Activated T-cell treated with anti-CD3 and anti-CD28 coated beads, Interleukin-2, amount 50 U/mL, for 4 hours (primary cell): ENCODE data around the gene AHDC1. TPM values are rescaled to one million over a fixed set of nuclear protein-coding genes. Genes with fewer than 3 reads are reported as not detected.

Experiments used
- total RNA-seq, 3 donors: library from RNA; stranded (reverse); gene quantifications; one replicate each; pipeline ENCODE4 v1.2.1, GENCODE V29; 2021

AHDC1 gene
- total RNA-seq, 3 donors from 2014 or later = 7.6 to 9.4 (median 8.6) TPM

Other genes with a start within 250 kb of the AHDC1 start
- 1 to 10 TPM; 3.1 to 4.8 (median 3.5) TPM for gene MAP3K6, start 237.2 kb downstream of the AHDC1 start, total RNA-seq
- under 1 TPM in 2 of 3 donors, not detected in 1; 0.33 to 0.34 TPM for gene FCN3, start 229.3 kb downstream of the AHDC1 start, total RNA-seq
- gene CD164L2, start 220.8 kb downstream of the AHDC1 start, total RNA-seq = not detected
- 1 to 10 TPM; 2.7 to 4.9 (median 3.4) TPM for gene GPR3, start 211.5 kb downstream of the AHDC1 start, total RNA-seq
- 10 to 100 TPM; 82.2 to 98.7 (median 87.1) TPM for gene WASF2, start 114.0 kb downstream of the AHDC1 start, total RNA-seq
- gene FGR, start 31.0 kb upstream of the AHDC1 start, total RNA-seq = under 1 TPM; 0.08 to 0.65 (median 0.61) TPM
- gene IFI6, start 68.0 kb upstream of the AHDC1 start, total RNA-seq = 10 to 100 TPM in 2 of 3 donors, 1 to 10 TPM in 1; 9.1 to 18.9 (median 15.4) TPM
- gene FAM76A, start 121.8 kb upstream of the AHDC1 start, total RNA-seq = 10 to 100 TPM; 10.3 to 13.0 (median 11.0) TPM
- gene STX12, start 169.1 kb upstream of the AHDC1 start, total RNA-seq = 10 to 100 TPM; 18.5 to 27.2 (median 25.2) TPM
- gene PPP1R8, start 226.6 kb upstream of the AHDC1 start, total RNA-seq = 10 to 100 TPM; 67.7 to 82.5 (median 75.9) TPM